Measurements from ENCODE around the gene DLK2.

DNA sequence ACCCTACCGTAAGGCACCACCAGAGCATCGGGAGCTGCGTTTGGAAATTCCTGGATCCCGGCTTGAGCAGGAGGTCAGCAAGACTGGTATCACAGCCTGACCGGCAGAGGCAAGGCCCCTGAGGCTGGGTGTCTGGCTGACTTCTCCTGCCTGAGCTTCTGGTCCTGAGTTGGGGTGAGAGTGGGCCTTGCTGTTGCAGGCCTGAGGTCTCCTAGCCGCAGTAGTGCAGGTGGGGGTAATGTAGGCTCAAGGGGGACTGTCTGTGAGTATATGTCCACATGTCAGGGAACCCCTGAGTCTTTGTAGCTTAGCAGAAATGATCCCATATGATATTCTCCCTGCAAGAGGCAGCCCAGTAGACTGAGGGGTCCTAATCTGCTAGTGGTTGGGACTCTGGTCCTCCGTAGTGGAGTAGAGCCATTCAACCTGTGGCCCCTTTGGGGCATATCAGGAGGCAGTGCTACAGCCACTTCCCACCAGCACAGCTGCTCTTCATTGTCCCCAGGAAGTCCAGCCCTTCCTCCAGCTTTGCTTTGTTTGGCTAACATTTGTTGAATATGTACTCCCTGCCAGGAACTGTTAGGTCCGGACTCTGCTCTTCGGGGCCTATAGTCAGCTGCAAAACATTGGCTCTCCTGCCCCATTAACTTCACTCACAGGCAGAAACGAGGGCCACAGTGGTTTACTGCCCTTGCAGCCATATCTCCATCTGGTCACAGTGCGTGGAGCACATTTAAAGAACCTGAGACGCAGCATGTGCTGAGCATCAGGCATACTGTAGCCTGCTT lies 43.9 kb upstream of the DLK2 start:
- TF ChIP-seq CTCF (IDR thresholded peaks at IDR 0.05; ENCODE audit: extremely low read depth in 1 of 2, insufficient read depth in 1 of 2, low read depth in 1 of 2, low read length in 2 of 2), result no peak
- TF ChIP-seq POLR2A (IDR thresholded peaks at IDR 0.05; ENCODE audit: low read depth, low read length), result no peak
- no peak for TF ChIP-seq EZH2 (IDR thresholded peaks at IDR 0.05; ENCODE audit: borderline replicate concordance, low read depth, low read length, severe bottlenecking)
- peak; percentile 48 for TF ChIP-seq POLR2AphosphoS5 (IDR thresholded peaks at IDR 0.05; ENCODE audit: insufficient read depth, low read depth, low read length)
- no peak for TF ChIP-seq JUN (IDR thresholded peaks at IDR 0.05; ENCODE audit: borderline replicate concordance, insufficient read depth, insufficient read length, low read depth)
- TF ChIP-seq MAX (IDR thresholded peaks at IDR 0.05; ENCODE audit: insufficient read depth, insufficient read length), result no peak
